C4-2B (cell line): ENCODE results near the gene RPS15A.
"Not testable (repeated sequence)": the region's sequence is repeated elsewhere in the genome, so short reads cannot be mapped to it uniquely, and the experiment has no call there.

Experiments
- CTCF ChIP-seq: fragments of 450-650 bp; conservative IDR thresholded peaks from 2 replicates; pipeline ENCODE4 v1.5.1; 2017; ENCODE audit warnings: mild to moderate bottlenecking
- ZFX ChIP-seq: fragments of 450-650 bp; IDR thresholded peaks from 2 replicates; pipeline ENCODE4 v1.6.1; 2017

DNA sequence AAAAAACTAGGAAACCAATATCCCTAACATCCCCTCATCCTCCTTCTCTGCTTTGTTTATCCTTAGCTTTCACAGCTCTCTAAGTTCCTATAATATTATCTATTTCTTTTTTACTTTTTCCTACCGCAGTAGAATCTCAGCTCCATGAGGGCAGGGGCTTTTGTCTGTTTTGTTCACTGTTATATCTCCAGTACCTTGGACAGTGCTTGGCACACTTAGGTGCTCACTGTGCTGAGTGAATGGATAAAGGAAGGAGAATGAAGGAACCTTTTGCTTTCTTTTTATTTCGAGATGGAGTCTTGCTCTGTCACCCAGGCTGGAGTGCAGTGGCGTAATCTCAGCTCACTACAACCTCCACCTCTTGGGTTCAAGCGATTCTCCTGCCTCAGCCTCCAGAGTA lies 51.4 kb downstream of the RPS15A start:
- TF ChIP-seq CTCF, ZFX: not testable (repeated sequence)
